Activated CD4-positive, alpha-beta T cell treated with anti-CD3 and anti-CD28 coated beads, Interleukin-2, amount 50 U/mL, for 48 hours (primary cell): ENCODE data around the gene ATXN1.
"Not testable (repeated sequence)": the region's sequence is repeated elsewhere in the genome, so short reads cannot be mapped to it uniquely, and the experiment has no call there.

Experiments used
- DNase-seq, 2 experiments: peaks; one replicate each; pipeline ENCODE4 v3.0.0-alpha.2; 2020

The ATXN1 gene

GRCh38 chr6:16635291-16635809 lies 125.9 kb downstream of the ATXN1 start:
- no peak for DNase-seq

GRCh38 chr6:16634855-16635254 lies 126.4 kb downstream of the ATXN1 start:
- DNase-seq, result no peak

GRCh38 chr6:16633961-16634360 lies 127.3 kb downstream of the ATXN1 start:
- DNase-seq, result no peak

- no peak for DNase-seq
Observed at GRCh38 chr6:16633465-16633864, 127.8 kb downstream of the ATXN1 start.

DNA sequence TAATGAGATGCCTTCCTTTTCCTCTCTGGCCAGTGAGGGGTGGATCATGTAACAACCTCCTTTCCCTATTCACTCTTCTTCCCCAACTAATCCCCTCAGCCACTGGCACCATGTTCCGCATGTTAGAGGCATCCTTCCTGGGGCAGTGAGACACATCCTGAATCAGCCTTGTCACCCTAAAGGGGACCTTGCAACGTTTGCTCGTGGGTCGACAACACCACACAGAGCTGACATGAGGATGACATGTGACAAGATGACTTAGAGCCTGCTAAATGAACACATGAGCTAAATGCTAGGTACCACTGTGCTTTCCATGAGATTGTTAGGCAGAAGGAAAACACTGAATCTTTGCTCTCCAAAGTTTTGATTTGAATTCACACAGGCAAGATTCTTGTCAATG lies 129.2 kb downstream of the ATXN1 start:
- DNase-seq, result no peak

GRCh38 chr6:16630026-16630643 lies 131.1 kb downstream of the ATXN1 start:
- no peak for DNase-seq

GRCh38 chr6:16628580-16628979 lies 132.7 kb downstream of the ATXN1 start:
- DNase-seq, result not testable (repeated sequence)

- DNase-seq, result no peak
Observed at GRCh38 chr6:16626650-16627049, 134.6 kb downstream of the ATXN1 start.

DNA sequence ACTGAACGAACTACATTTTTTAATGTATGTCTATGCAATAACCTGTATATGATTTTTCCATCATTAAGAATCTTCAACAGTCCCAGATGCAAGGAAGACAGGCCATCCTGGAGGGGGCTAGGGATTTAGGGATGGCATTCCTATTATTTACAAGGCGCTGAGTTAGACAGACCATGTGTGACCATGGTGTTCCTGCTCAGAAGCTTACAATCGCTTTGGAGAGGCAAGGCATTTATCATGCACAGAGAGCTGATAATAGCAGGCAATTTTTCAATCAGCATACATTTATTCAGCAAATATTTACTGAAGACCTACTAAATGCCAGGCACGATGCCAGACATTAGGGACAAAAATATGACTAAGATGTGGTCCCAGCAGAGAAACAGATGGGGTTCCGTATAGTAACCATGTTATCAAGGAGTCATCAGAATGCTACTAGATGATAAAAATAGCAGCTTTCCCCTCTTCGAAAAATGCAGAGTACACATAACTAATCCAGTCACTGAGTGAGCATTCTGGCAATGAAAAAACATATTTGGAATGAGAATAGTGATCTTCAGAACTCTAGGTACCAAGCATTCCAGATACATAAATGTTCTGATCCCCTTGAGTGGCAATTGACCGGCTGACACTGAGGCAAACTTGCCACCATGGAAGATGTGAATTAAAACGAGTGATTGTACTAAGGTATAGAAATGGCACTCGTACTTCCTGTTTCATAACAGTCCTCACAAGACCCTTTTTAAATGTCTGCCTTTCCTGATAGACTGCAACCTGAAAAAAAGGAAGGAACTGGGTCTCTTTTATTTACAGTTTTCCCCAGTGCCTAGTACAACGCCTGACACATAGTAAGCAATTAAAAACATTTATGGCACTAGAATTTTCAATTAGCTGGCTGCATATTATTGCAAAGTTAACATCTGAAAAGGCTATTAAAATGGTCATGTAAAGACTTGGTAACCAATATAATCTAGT lies 135.7 kb downstream of the ATXN1 start:
- DNase-seq, result no peak

DNA sequence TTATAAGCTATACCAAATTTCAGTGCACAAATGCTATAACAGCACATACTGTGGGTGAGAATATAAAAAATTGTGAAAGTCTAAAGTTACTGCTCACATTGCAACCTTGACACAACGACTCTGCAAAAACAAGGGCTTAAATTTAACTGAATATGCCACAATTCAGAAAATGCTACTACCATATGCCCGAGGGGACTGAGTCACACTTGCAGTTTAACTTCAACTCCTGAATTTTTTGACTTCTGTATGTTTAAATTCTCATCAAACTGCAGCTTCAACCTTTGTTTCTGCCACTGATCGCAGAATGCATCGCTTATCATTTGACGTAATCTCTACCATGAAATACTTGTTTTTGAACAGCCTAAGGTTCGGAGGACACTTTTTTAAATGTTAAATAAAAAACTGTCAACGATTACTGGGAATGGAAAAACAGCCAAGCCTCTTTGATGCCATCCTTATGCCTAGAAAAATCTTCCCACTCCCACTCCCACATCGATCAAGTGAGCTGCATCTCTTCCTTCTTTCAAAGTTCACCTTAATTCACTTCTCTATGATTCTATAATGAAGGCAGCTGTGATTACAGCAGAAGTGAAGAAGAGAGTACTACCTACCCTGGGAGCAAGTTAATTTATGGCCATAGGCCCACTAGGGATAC lies 136.5 kb downstream of the ATXN1 start:
- no peak for DNase-seq

- DNase-seq, result no peak
Observed at GRCh38 chr6:16623731-16624130, 137.5 kb downstream of the ATXN1 start.

GRCh38 chr6:16623029-16623653 lies 138.1 kb downstream of the ATXN1 start:
- DNase-seq, result no peak

GRCh38 chr6:16622193-16622592 lies 139.1 kb downstream of the ATXN1 start:
- no peak for DNase-seq

- no peak for DNase-seq
Observed at GRCh38 chr6:16621002-16621401, 140.3 kb downstream of the ATXN1 start.

GRCh38 chr6:16619777-16620176 lies 141.5 kb downstream of the ATXN1 start:
- no peak for DNase-seq

DNA sequence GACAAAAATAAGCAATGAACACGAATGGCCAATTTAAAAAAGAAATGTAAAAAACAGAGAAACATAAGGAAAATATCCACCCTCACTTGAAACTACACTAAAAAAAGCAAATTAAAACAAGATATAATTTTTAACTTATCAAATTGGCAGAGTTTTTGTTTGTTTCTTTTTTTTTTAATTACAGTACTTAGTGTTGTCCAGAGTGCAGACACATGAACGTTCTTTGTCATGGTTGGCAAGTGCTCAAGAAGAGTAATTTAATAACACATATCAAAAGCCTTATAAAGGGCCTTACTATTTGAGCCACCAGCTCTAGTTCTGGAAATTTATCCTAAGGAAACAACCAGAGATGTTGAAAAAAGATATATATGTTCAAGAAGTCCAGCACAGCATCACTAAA lies 142.3 kb downstream of the ATXN1 start:
- no peak for DNase-seq

- not testable (repeated sequence) for DNase-seq
Observed at GRCh38 chr6:16615215-16615614, 146.0 kb downstream of the ATXN1 start.

- DNase-seq, result not testable (repeated sequence)
Observed at GRCh38 chr6:16614143-16614542, 147.1 kb downstream of the ATXN1 start.

DNA sequence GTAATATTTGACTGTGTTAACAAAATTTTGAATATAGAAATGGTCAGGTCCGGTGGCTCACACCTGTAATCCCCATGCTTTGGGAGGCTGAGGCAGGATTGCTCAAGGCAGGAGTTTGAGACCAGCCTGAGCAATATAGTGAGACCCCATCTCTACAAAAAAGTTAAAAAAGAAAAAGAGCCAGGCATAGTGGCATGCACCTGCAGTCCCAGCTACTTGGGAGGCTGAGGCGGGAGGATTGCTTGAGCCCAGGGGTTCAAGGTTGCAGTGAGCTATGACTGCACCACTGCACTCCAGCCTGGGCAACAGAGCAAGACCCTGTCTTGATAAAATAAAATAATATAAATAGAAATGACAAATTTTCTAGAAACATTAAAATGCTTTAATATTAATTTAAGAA lies 147.8 kb downstream of the ATXN1 start:
- DNase-seq, result not testable (repeated sequence)

DNA sequence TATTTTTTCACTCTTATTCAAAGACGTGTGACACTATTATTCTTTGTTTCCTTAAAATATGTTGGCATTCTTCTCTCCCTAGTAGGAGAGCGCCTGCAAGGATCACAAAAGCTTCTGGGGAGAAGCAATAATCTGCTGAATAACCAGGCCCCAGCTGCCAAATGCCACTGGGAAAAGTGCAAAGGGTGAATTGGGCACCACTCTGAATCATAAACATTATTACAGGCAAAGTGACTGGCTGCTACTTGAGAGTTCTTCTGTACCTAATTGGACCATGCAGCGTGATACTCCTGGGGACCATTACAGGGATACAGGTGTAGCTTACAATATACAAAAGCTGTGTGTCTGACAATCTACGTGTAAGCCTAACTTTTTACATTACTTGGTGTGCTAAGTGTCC lies 152.8 kb downstream of the ATXN1 start:
- DNase-seq, result no peak

DNA sequence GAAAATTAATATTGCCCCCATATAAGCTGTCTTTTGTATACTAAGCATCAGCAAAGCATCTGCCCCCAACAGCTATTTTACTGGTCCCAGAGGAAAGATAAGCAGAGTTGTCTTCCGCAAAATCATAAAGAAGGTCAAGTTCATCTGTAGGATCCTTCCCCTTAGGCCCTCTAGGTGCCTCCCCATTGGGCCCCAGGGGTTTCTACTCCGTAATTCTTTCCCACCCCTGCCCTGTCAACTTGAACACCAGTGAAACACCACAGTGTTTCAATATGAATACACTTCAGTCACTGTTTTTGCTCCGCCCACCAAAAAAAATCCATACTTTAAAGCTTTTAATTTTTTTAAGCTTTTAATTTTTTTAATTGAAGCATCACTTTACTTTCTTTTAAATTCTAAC lies 159.2 kb downstream of the ATXN1 start:
- peak; percentile 57 to 72 for DNase-seq

DNA sequence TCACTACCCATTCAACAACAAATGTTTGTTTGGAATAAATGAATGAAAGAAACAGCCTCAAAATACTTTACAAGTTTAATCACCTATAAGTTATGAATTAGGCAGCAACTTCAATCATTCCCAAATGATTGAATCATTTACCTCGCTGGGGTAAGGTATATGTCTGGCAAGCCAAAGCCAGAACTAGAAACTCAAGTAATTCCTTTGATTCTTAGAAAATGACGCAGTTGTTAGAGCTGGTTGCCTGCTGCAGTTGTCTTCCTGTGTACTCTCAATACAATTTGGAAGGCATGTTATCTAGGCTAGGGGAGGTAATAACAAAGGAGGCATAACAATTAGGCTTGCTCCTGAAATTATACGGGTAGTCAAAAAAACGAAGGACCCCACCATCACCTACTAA lies 160.6 kb downstream of the ATXN1 start:
- DNase-seq, result no peak

DNA sequence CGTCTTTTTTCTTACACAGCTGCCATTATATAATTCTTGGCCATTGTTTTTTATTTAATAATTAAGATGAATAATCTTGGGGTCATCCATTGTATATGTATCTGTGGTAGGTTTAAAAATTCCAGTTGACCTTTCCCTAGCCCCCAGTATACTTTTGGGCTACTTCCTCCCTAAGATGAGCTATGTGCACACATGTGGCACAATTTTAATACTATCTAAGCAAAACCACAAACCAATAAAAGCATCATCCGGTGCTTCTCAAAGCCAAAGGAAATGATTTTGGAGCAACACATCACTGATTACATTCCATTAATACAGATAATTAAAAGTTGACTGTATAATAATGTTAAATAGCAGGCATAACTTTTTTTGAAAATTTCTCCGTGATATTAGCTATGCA lies 161.2 kb downstream of the ATXN1 start:
- no peak for DNase-seq
